SH-SY5Y (cell line): ENCODE measurements around the gene RAMP3.

Source experiments
- GATA2 ChIP-seq: IDR thresholded peaks from 2 replicates; pipeline ENCODE4 v1.6.1; 2011; ENCODE audit warnings: mild to moderate bottlenecking, low read depth, low read length
- GATA3 ChIP-seq: IDR thresholded peaks from 2 replicates; pipeline ENCODE4 v1.6.1; 2011; ENCODE audit warnings: low read depth, mild to moderate bottlenecking, low read length, moderate library complexity

DNA sequence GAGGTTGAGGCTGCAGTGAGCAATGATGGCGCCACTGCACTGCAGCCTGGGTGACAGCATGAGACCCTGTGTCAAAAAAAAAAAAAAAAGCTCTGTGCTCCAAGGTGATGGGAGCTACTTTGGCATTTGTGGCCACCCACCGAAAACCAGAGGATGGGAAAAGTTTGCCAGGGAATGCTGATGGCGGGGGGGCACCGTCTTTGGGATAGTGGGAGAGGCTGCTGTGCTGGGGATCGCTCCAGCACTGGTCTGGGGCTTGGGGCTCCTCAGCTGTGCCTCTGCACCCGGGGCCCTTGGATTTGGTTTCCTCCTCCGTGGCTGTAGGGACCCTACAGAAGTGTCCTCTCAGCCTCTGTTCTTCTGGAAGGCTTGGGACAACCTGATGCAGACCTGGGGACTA is 11.7 kb upstream of the RAMP3 start:
- TF ChIP-seq GATA2: no peak
- no peak for TF ChIP-seq GATA3
